Mucosa of descending colon (tissue), 3 donors: Measurements from ENCODE around the gene TUB. TPM values are rescaled to one million over a fixed set of nuclear protein-coding genes. Genes with fewer than 3 reads are reported as not detected.

ENCODE experiments used
- ATAC-seq: fragments of 200-7000 bp; cut with Tn5 transposase; one replicate; pipeline ENCODE4 v1.9.1; 2020; ENCODE audit warnings: mild to moderate bottlenecking, moderate library complexity
- DNase-seq, 3 donors: peaks; one replicate each; pipeline ENCODE4 v3.0.0-alpha.2; 2020
- H3K36me3 ChIP-seq: fragments of 200-600 bp; one replicate; pipeline ENCODE4 v1.8.0; 2021; ENCODE audit warnings: low read depth, mild to moderate bottlenecking
- H3K4me1 ChIP-seq: fragments of 200-600 bp; one replicate; pipeline ENCODE4 v1.8.0; 2021; ENCODE audit warnings: low read depth, mild to moderate bottlenecking
- H3K4me3 ChIP-seq: fragments of 200-600 bp; one replicate; pipeline ENCODE4 v1.8.0; 2021; ENCODE audit warnings: mild to moderate bottlenecking
- H3K9me3 ChIP-seq: fragments of 200-600 bp; one replicate; pipeline ENCODE4 v1.8.0; 2021; ENCODE audit warnings: mild to moderate bottlenecking
- intact Hi-C, 2 donors: fragments of 100-400 bp; cut with DNase I in 1 of 2; cut with micrococcal nuclease in 1 of 2; formaldehyde crosslinking; loops; one replicate each; pipeline versions ENCODE4 v1.11.0 to v1.11.1; 2022; cut with DNase I, micrococcal nuclease
- total RNA-seq, 3 donors: library from RNA; stranded (reverse); fragmentation: NEBNext Ultra II Directional in 2 of 3; extraction: Animal tissue kit (Norgen Biotek cat#: 25700) in 2 of 3; gene quantifications; one replicate each; pipeline versions ENCODE4 v1.2.1 to v1.2.4, GENCODE V29; 2021 to 2023
- TF ChIP-seq, protein P1 (sequence below): fragments of 200-600 bp; IDR thresholded peaks from one replicate; pipeline ENCODE4 v1.8.0; 2022; ENCODE audit warnings: antibody characterized with exemption, mild to moderate bottlenecking
- donor health status: DM: no; HTN: no; CAD: no; lungs with moderate emphysema.
- donor health status: DM: no; HTN: no; CAD: no.
- donor health status: DM: no; HTN: yes; CAD: no.

The TUB gene
- total RNA-seq, 3 donors from 2014 or later: 0.58 to 10.4 (median 1.8) TPM

DNA sequence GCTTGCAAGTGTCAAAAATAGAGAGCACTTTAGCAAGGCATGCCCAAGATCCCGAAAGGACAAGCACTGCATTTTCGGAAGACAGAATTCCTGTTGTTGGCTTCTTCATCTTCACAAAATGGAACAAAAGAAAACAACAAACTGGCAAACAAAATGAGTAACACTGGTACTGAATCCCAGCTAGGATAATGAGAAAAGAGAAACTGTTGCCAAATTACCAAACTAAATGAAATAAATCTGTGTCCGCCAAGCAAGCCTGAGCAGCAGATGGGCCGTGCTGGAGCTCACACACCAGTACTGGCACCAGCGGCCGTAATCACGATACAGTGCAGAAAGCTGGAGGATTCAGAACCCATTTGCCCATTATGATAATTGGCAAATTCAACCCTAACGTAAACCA lies 30.6 kb downstream of the TUB start:
- no peak overlapping the region for H3K4me3 ChIP-seq
- no peaks in the 10 kb centered on the region for H3K36me3 ChIP-seq
- DNase-seq (no peak), ATAC-seq (no peak)
- TF ChIP-seq, protein P1, sequence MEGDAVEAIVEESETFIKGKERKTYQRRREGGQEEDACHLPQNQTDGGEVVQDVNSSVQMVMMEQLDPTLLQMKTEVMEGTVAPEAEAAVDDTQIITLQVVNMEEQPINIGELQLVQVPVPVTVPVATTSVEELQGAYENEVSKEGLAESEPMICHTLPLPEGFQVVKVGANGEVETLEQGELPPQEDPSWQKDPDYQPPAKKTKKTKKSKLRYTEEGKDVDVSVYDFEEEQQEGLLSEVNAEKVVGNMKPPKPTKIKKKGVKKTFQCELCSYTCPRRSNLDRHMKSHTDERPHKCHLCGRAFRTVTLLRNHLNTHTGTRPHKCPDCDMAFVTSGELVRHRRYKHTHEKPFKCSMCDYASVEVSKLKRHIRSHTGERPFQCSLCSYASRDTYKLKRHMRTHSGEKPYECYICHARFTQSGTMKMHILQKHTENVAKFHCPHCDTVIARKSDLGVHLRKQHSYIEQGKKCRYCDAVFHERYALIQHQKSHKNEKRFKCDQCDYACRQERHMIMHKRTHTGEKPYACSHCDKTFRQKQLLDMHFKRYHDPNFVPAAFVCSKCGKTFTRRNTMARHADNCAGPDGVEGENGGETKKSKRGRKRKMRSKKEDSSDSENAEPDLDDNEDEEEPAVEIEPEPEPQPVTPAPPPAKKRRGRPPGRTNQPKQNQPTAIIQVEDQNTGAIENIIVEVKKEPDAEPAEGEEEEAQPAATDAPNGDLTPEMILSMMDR: no peak
- no peaks in the 10 kb centered on the region for H3K4me1 ChIP-seq
- intact Hi-C loops: loop anchor here in 1 of 2 donors (2.0 kb wide), 1 partner anchor 25 kb away; no protein-coding TSS in a partner anchor
- peaks cover 3% of the 10 kb centered on the region for H3K9me3 ChIP-seq

DNA sequence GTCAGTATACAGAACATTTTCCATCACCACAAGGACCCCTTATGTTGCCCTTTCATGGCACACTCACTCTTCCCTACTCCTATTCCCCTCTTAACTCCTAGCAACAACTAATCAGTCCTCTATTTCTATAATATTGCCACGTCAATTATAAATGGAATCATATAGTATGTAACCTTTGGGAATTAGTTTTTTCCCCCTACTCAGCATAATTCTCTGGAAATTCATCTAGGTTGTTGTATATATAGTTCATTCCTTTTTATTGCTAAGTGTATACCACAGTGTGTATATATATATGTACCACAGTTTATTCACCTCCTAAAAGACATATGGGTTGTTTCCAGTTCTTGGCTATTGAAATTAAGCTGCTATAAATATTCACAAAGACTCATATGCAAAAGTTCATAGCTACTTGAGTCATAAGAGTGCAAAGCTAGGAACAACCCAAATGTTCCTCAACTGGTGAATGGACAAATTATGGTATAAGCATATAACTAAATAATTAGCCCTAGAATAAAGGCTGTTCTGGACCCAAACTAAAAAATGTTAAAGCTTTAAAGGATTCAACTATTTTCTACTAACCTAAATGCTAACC lies 41.3 kb downstream of the TUB start:
- H3K36me3 ChIP-seq: no peaks in the 10 kb centered on the region
- no peaks in the 10 kb centered on the region for H3K4me1 ChIP-seq
- H3K4me3 ChIP-seq: no peak overlapping the region
- ATAC-seq (no peak), DNase-seq (no peak)
- TF ChIP-seq, protein P1: no peak
- H3K9me3 ChIP-seq: no peaks in the 10 kb centered on the region
- intact Hi-C loops: no loop called here

GRCh38 chr11:8126649-8127289 lies 45.8 kb downstream of the TUB start:
- ATAC-seq (no peak), DNase-seq (no peak)
- no peak overlapping the region for H3K4me3 ChIP-seq
- TF ChIP-seq, protein P1: no peak
- H3K36me3 ChIP-seq: no peaks in the 10 kb centered on the region
- no peaks in the 10 kb centered on the region for H3K9me3 ChIP-seq
- intact Hi-C loops: no loop called here
- H3K4me1 ChIP-seq: no peaks in the 10 kb centered on the region

GRCh38 chr11:8127447-8127846 lies 46.4 kb downstream of the TUB start:
- H3K4me1 ChIP-seq: no peaks in the 10 kb centered on the region
- ATAC-seq (no peak), DNase-seq (no peak)
- H3K9me3 ChIP-seq: no peaks in the 10 kb centered on the region
- no peaks in the 10 kb centered on the region for H3K36me3 ChIP-seq
- H3K4me3 ChIP-seq: no peak overlapping the region
- intact Hi-C loops: no loop called here
- TF ChIP-seq, protein P1: no peak

GRCh38 chr11:8138526-8138925 lies 57.5 kb downstream of the TUB start:
- H3K36me3 ChIP-seq: no peaks in the 10 kb centered on the region
- H3K9me3 ChIP-seq: no peaks in the 10 kb centered on the region
- no peak for DNase-seq
- no peak overlapping the region for H3K4me3 ChIP-seq
- ATAC-seq: no peak
- H3K4me1 ChIP-seq: no peaks in the 10 kb centered on the region
- TF ChIP-seq, protein P1: no peak
- intact Hi-C loops: no loop called here
